ENCODE measurements around the gene TMEM37.
"Not testable (repeated sequence)": the region's sequence is repeated elsewhere in the genome, so short reads cannot be mapped to it uniquely, and the experiment has no call there.

Gene TMEM37

DNA sequence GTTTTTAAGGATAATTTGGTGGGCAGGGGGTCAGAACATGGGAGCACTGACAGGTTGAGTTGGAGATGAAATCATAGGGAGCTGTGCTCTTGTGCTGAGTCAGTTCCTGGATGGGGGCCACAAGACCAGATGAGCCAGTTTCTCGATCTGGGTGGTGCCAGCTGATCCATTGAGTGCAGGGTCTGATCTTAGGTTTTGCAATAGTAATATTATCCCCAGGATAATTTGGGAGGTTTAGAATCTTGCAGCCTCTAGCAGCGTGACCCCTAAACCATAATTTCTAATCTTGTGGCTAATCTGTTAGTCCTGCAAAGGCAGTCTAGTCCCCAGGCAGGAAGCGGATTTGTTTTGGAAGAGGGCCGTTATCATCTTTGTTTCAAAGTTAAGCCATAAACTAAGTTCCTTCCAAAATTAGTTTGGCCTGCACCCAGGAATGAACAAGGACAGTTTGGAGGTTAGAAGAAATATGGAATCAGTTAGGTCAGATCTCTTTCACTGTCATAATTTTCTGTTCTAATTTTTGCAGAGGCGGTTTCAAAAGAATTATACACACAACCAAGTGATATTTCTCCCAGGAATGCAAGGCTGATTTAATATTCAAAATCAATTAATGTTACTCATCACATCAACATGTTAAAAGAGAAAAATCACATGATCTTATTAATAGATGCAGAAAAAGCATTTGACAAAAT is 41.9 kb upstream of the TMEM37 start:
- H3K4me3 Mint-ChIP-seq: no peak overlapping the region
- DNase-seq: no peak
- H3K4me1 Mint-ChIP-seq: peaks cover 22% of the 10 kb centered on the region
- TF ChIP-seq, protein P1, sequence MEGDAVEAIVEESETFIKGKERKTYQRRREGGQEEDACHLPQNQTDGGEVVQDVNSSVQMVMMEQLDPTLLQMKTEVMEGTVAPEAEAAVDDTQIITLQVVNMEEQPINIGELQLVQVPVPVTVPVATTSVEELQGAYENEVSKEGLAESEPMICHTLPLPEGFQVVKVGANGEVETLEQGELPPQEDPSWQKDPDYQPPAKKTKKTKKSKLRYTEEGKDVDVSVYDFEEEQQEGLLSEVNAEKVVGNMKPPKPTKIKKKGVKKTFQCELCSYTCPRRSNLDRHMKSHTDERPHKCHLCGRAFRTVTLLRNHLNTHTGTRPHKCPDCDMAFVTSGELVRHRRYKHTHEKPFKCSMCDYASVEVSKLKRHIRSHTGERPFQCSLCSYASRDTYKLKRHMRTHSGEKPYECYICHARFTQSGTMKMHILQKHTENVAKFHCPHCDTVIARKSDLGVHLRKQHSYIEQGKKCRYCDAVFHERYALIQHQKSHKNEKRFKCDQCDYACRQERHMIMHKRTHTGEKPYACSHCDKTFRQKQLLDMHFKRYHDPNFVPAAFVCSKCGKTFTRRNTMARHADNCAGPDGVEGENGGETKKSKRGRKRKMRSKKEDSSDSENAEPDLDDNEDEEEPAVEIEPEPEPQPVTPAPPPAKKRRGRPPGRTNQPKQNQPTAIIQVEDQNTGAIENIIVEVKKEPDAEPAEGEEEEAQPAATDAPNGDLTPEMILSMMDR (IDR thresholded peaks at IDR 0.05): no peak
- no peaks in the 10 kb centered on the region for H3K36me3 Mint-ChIP-seq (ENCODE audit: low read depth)
- peaks cover 3% of the 10 kb centered on the region for H3K9me3 Mint-ChIP-seq
- peaks cover 10% of the 10 kb centered on the region for H3K27me3 Mint-ChIP-seq (ENCODE audit: low read depth, poor library complexity)
- H3K27ac Mint-ChIP-seq: no peak overlapping the region

- no peak for DNase-seq
- Mint-ChIP-seq H3K36me3 (ENCODE audit: low read depth) (no peaks in the 10 kb centered on the region), H3K4me3 (no peak overlapping the region), H3K27me3 (ENCODE audit: low read depth, poor library complexity) (peaks cover 21% of the 10 kb centered on the region), H3K9me3 (no peaks in the 10 kb centered on the region), H3K27ac (no peak overlapping the region), H3K4me1 (peaks cover 9% of the 10 kb centered on the region)
- TF ChIP-seq, protein P1 (IDR thresholded peaks at IDR 0.05): no peak
Measured at GRCh38 chr2:119393971-119394748, 37.5 kb upstream of the TMEM37 start.

- H3K27ac Mint-ChIP-seq: no peak overlapping the region
- H3K27me3 Mint-ChIP-seq (ENCODE audit: low read depth, poor library complexity): peaks cover 26% of the 10 kb centered on the region
- TF ChIP-seq, protein P1 (IDR thresholded peaks at IDR 0.05): no peak
- H3K4me3 Mint-ChIP-seq: no peak overlapping the region
- H3K36me3 Mint-ChIP-seq (ENCODE audit: low read depth): no peaks in the 10 kb centered on the region
- H3K9me3 Mint-ChIP-seq: peaks cover 4% of the 10 kb centered on the region
- no peak for DNase-seq
- no peaks in the 10 kb centered on the region for H3K4me1 Mint-ChIP-seq
Measured at GRCh38 chr2:119397196-119397595, 34.5 kb upstream of the TMEM37 start.

GRCh38 chr2:119402106-119402505 is 29.5 kb upstream of the TMEM37 start:
- no peak overlapping the region for H3K27ac Mint-ChIP-seq
- H3K9me3 Mint-ChIP-seq: peaks cover 4% of the 10 kb centered on the region
- no peaks in the 10 kb centered on the region for H3K36me3 Mint-ChIP-seq (ENCODE audit: low read depth)
- peaks cover 15% of the 10 kb centered on the region for H3K4me1 Mint-ChIP-seq
- TF ChIP-seq, protein P1 (IDR thresholded peaks at IDR 0.05): no peak
- no peak overlapping the region for H3K4me3 Mint-ChIP-seq
- H3K27me3 Mint-ChIP-seq (ENCODE audit: low read depth, poor library complexity): peaks cover 23% of the 10 kb centered on the region
- no peak for DNase-seq

- Mint-ChIP-seq H3K27me3 (ENCODE audit: low read depth, poor library complexity) (peaks cover 23% of the 10 kb centered on the region), H3K4me3 (no peak overlapping the region), H3K9me3 (peaks cover 4% of the 10 kb centered on the region), H3K4me1 (peaks cover 20% of the 10 kb centered on the region), H3K27ac (peak overlapping the region; percentile 47), H3K36me3 (ENCODE audit: low read depth) (no peaks in the 10 kb centered on the region)
- no peak for DNase-seq
- TF ChIP-seq, protein P1 (IDR thresholded peaks at IDR 0.05): no peak
Measured at GRCh38 chr2:119402645-119403560, 28.8 kb upstream of the TMEM37 start.

DNA sequence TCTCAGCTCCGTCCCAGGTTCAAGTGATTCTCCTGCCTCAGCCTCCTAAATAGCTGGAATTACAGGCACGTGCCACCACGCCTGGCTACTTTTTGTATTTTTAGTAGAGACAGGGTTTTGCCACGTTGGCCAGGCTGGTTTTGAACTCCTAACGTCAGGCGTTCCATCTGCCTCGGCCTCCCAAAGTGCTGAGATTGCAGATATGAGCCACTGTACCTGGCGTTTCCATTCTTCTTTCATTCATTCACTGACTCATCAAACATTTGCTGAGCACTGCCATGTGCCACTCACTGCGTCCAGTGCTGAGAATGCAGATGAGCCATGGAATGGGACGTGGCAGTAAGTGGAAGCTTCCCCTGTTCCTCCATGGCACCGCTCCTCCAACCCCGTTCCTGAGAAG is 28.0 kb upstream of the TMEM37 start:
- H3K27me3 Mint-ChIP-seq (ENCODE audit: low read depth, poor library complexity): peaks cover 22% of the 10 kb centered on the region
- not testable (repeated sequence) for H3K27ac Mint-ChIP-seq; H3K4me3 Mint-ChIP-seq; H3K9me3 Mint-ChIP-seq; H3K36me3 Mint-ChIP-seq (ENCODE audit: low read depth); DNase-seq
- peaks cover 26% of the 10 kb centered on the region for H3K4me1 Mint-ChIP-seq
